Upper lobe of left lung (tissue), 6 donors: ENCODE data around the gene ABHD8. TPM values are rescaled to one million over a fixed set of nuclear protein-coding genes. Genes with fewer than 3 reads are reported as not detected.

Experiments used
- ATAC-seq, 2 donors: fragments of 200-7000 bp; cut with Tn5 transposase; one replicate each; pipeline ENCODE4 v1.9.1; 2022; ENCODE audit warnings: mild to moderate bottlenecking in 2 of 2, moderate library complexity in 2 of 2; ENCODE audit not compliant: low FRiP score in 2 of 2
- DNase-seq, 2 donors: peaks; one replicate each; pipeline ENCODE4 v3.0.0-alpha.2; 2019 to 2020
- H3K27ac ChIP-seq, 4 donors: fragments of 200-600 bp; sonication (generic); one replicate each; pipeline ENCODE4 v1.5.1; 2016 to 2019
- H3K27me3 ChIP-seq, 4 donors: fragments of 200-600 bp; sonication (generic); one replicate each; pipeline ENCODE4 v1.5.1; 2017 to 2019
- H3K36me3 ChIP-seq, 4 donors: fragments of 200-600 bp; sonication (generic); one replicate each; pipeline ENCODE4 v1.5.1; 2016 to 2019
- H3K4me1 ChIP-seq, 4 donors: fragments of 200-600 bp; sonication (generic); one replicate each; pipeline ENCODE4 v1.5.1; 2018 to 2019
- H3K4me3 ChIP-seq, 4 donors: fragments of 200-600 bp; sonication (generic); one replicate each; pipeline ENCODE4 v1.5.1; 2017 to 2019; ENCODE audit warnings: mild to moderate bottlenecking in 2 of 4, moderate library complexity in 1 of 4
- H3K9me3 ChIP-seq, 4 donors: fragments of 200-600 bp; sonication (generic); one replicate each; pipeline ENCODE4 v1.5.1; 2018 to 2019
- CTCF ChIP-seq, 6 experiments: fragments of 450-650 bp in 4 of 6; fragments of 200-600 bp in 2 of 6; sonication (generic) in 2 of 6; IDR thresholded peaks; one replicate each; pipeline ENCODE4 v1.5.1; 2016 to 2019; ENCODE audit warnings: antibody characterized with exemption in 6 of 6
- EP300 ChIP-seq, 4 donors: sonication (generic); formaldehyde crosslinking; IDR thresholded peaks; one replicate each; pipeline ENCODE4 v1.5.1; 2017; ENCODE audit warnings: antibody characterized with exemption in 4 of 4, control low read depth in 2 of 4
- POLR2A ChIP-seq, 4 donors: fragments of 450-650 bp; IDR thresholded peaks; one replicate each; pipeline ENCODE4 v1.5.1; 2016 to 2017; ENCODE audit warnings: antibody characterized with exemption in 4 of 4, mild to moderate bottlenecking in 2 of 4
- POLR2AphosphoS5 ChIP-seq, 2 donors: sonication (generic); formaldehyde crosslinking; IDR thresholded peaks; one replicate each; pipeline ENCODE4 v1.5.1; 2017; ENCODE audit warnings: antibody characterized with exemption in 2 of 2
- WGBS, 2 donors: methylation state at CpG; one replicate each; pipeline ENCODE4 v1.1.5; 2017 to 2018; 5-methylcytosine and 5-hydroxymethylcytosine counted together
- total RNA-seq, 6 donors: library from RNA; depleted of rRNA in 4 of 6; stranded (reverse); fragments of >200 nt in 4 of 6; gene quantifications; one replicate each; pipeline versions ENCODE4 v1.1.0 to v1.2.1, GENCODE V29; 2016 to 2021
- donor health status: DM: no; HTN: no; CAD: no; lungs with moderate emphysema.
- donor health status: DM: no; HTN: yes; CAD: no; lungs with severe emphysema.

The ABHD8 gene
- total RNA-seq, 6 donors from 2014 or later = 19.7 to 23.4 (median 21.2) TPM

GRCh38 chr19:17322854-17323253, 19.6 kb upstream of the ABHD8 start:
- Histone ChIP-seq H3K27ac (no peak overlapping the region), H3K4me3 (no peak overlapping the region), H3K36me3 (peaks cover 12 to 40% (median 28%) of the 10 kb centered on the region in 4 donors), H3K4me1 (peaks cover 0 to 10% (median under 1%) of the 10 kb centered on the region in 4 donors), H3K9me3 (no peaks in the 10 kb centered on the region), H3K27me3 (no peaks in the 10 kb centered on the region)
- TF ChIP-seq POLR2A (IDR thresholded peaks at IDR 0.05) (no peak), EP300 (IDR thresholded peaks at IDR 0.05) (no peak)
- no peak for ATAC-seq
- no peak for DNase-seq
- WGBS, 2 donors = 83 to 84% methylated on average over 10 of the region's 10 CpGs

- TF ChIP-seq EP300 (IDR thresholded peaks at IDR 0.05) (no peak), POLR2AphosphoS5 (IDR thresholded peaks at IDR 0.05) (no peak), POLR2A (IDR thresholded peaks at IDR 0.05) (no peak), CTCF (IDR thresholded peaks at IDR 0.05) (no peak)
- Histone ChIP-seq H3K27ac (no peak overlapping the region), H3K4me3 (no peak overlapping the region), H3K36me3 (peaks cover 12 to 45% (median 29%) of the 10 kb centered on the region in 4 donors), H3K27me3 (no peaks in the 10 kb centered on the region), H3K9me3 (no peaks in the 10 kb centered on the region), H3K4me1 (peaks cover 0 to 10% (median 0%) of the 10 kb centered on the region in 4 donors)
- ATAC-seq = peak in 1 of 2 donors; percentile 52
- WGBS, 2 donors = 91 to 99% methylated on average over 9 to 12 of the region's 19 CpGs
- peak in 1 of 2 donors; percentile 64 for DNase-seq
Observed at GRCh38 chr19:17321655-17322489, 18.6 kb upstream of the ABHD8 start.

- Histone ChIP-seq H3K9me3 (no peaks in the 10 kb centered on the region), H3K4me3 (no peak overlapping the region), H3K36me3 (peaks cover 17 to 59% (median 40%) of the 10 kb centered on the region in 4 donors), H3K4me1 (peaks cover 0 to 10% (median 0%) of the 10 kb centered on the region in 4 donors), H3K27ac (no peak overlapping the region), H3K27me3 (no peaks in the 10 kb centered on the region)
- no peak for TF ChIP-seq CTCF (IDR thresholded peaks at IDR 0.05)
- no peak for TF ChIP-seq POLR2A (IDR thresholded peaks at IDR 0.05)
- no peak for TF ChIP-seq EP300 (IDR thresholded peaks at IDR 0.05)
- TF ChIP-seq POLR2AphosphoS5 (IDR thresholded peaks at IDR 0.05) = no peak
- ATAC-seq = no peak
- 87 to 100% methylated on average over 1 to 10 of the region's 11 CpGs for WGBS, 2 donors
- DNase-seq = no peak
Observed at GRCh38 chr19:17320435-17320834, 17.2 kb upstream of the ABHD8 start.

- Histone ChIP-seq H3K27me3 (no peaks in the 10 kb centered on the region), H3K27ac (no peak overlapping the region), H3K9me3 (no peaks in the 10 kb centered on the region), H3K4me1 (peaks cover 0 to 10% (median 0%) of the 10 kb centered on the region in 4 donors), H3K36me3 (peaks cover 17 to 63% (median 43%) of the 10 kb centered on the region in 4 donors), H3K4me3 (no peak overlapping the region)
- WGBS, 2 donors = 92 to 96% methylated on average over 40 of the region's 40 CpGs
- TF ChIP-seq POLR2A (IDR thresholded peaks at IDR 0.05) = no peak
- DNase-seq (peak in 1 of 2 donors; percentile 82), ATAC-seq (no peak)
Observed at GRCh38 chr19:17319473-17320238, 16.4 kb upstream of the ABHD8 start.

- Histone ChIP-seq H3K27me3 (no peaks in the 10 kb centered on the region), H3K36me3 (peaks cover 21 to 70% (median 50%) of the 10 kb centered on the region in 4 donors), H3K4me3 (no peak overlapping the region), H3K9me3 (no peaks in the 10 kb centered on the region), H3K4me1 (peaks cover 0 to 8% (median 0%) of the 10 kb centered on the region in 4 donors), H3K27ac (no peak overlapping the region)
- WGBS, 2 donors = 62 to 100% methylated on average over 2 to 6 of the region's 6 CpGs
- ATAC-seq = no peak
- DNase-seq = no peak
- TF ChIP-seq POLR2AphosphoS5 (IDR thresholded peaks at IDR 0.05) (no peak), POLR2A (IDR thresholded peaks at IDR 0.05) (no peak), EP300 (IDR thresholded peaks at IDR 0.05) (no peak), CTCF (IDR thresholded peaks at IDR 0.05) (no peak)
Observed at GRCh38 chr19:17318966-17319365, 15.7 kb upstream of the ABHD8 start.
